HG02852 (cell line): Measurements from ENCODE around the gene PSD2.

ENCODE experiments used
- ATAC-seq: cut with Tn5 transposase; IDR thresholded peaks from one replicate; pipeline ENCODE4 v1.9.1; 2021; ENCODE audit warnings: mild to moderate bottlenecking, moderate library complexity; ENCODE audit not compliant: unreplicated experiment

Gene PSD2

GRCh38 chr5:139872851-139873794 lies 77.5 kb downstream of the PSD2 start:
- no peak for ATAC-seq

DNA sequence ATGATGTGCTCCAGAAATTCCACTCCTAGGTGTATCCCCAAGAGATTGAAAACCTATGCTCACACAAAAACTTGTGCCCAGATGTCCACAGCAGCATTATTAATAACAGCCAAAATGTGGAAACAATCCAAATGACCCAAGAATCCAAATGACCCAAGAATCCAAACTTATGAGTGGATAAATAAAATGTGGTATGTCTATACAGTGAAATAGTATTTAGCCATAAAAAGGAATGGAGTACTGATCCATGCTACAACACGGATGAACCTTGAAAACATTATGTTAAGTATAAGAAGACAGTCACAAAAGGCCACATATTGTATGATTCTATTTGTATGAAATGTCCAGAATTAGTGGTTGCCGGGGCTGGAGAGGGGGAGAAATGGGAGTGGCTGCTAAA lies 80.3 kb downstream of the PSD2 start:
- no peak for ATAC-seq

- ATAC-seq = no peak
Measured at GRCh38 chr5:139877129-139877597, 81.6 kb downstream of the PSD2 start.

DNA sequence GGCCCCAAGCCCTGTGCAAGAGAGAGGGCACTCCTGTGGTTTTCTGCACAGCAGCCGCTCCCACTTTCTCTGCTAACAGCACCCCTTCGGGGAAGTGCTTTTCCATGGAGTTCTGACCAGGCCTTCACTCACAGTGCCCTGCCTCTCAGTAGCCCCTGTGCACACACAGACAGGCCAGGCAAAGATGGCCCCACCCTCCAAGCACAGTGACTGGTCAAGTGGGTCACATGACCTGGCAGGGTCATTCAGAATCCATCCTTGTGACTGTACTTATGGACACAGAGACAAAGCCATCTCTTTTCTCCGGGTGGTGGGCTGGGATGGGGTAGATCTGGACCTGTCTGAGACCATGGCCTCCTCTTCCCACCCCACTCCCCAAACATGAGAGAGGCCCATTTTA lies 82.5 kb downstream of the PSD2 start:
- ATAC-seq = no peak

- ATAC-seq = no peak
Measured at GRCh38 chr5:139880416-139881142, 85.0 kb downstream of the PSD2 start.

- no peak for ATAC-seq
Measured at GRCh38 chr5:139881143-139881733, 85.6 kb downstream of the PSD2 start.

GRCh38 chr5:139882316-139882715 lies 86.7 kb downstream of the PSD2 start:
- ATAC-seq = no peak

GRCh38 chr5:139882961-139883539 lies 87.4 kb downstream of the PSD2 start:
- no peak for ATAC-seq

- ATAC-seq = no peak
Measured at GRCh38 chr5:139884144-139884543, 88.5 kb downstream of the PSD2 start.

GRCh38 chr5:139884734-139885133 lies 89.1 kb downstream of the PSD2 start:
- ATAC-seq = no peak

DNA sequence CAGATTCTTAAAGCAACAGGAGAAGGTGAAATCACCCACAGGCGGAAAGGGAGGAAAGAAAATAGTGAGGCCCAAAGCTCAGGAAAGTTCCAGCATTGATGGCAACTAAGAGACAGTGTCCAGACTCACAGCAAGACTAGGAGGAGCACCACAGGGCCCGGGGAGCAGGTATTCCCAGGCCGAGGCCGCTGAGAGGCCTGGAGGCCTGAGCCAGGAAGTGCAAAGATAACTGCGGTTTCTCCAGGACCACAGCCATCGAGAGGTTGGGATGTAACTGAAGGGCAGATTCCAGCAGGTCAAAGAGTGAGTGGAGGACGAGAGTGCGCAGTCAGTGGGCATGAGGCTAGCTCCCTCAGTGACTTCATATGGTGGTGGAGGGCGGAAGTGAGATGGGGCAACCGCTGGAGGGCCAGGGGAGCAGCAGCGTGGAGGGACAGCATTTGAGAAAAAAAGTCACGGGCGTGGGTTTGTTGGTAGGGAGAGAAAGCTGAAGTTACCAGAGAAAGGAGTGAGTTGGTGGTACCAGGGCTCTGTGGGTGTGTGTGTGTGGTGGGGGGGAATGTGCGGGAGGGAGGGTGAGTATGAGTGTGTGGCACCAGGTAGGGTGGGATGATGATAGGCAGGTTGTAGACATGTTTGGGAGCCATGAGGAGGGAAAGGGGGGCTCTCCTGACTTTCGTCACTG lies 89.7 kb downstream of the PSD2 start:
- ATAC-seq = no peak

DNA sequence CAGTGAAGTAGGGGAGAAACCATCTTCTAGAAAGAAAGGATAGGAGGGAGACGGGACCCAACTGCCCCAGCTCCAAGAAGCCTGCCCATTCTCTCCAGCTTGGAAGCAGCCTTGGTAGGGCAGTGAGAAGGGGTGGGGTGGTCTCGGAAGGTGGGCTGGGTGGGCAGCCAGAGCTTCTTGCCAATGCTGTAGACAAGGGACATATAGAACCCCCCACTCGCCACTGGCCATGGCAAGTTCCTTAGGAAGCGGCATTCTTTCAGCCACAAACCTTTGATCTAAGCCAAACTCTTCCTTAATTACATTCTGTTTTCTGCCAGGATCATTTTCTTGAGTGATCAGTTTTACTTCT lies 90.2 kb downstream of the PSD2 start:
- ATAC-seq = no peak

DNA sequence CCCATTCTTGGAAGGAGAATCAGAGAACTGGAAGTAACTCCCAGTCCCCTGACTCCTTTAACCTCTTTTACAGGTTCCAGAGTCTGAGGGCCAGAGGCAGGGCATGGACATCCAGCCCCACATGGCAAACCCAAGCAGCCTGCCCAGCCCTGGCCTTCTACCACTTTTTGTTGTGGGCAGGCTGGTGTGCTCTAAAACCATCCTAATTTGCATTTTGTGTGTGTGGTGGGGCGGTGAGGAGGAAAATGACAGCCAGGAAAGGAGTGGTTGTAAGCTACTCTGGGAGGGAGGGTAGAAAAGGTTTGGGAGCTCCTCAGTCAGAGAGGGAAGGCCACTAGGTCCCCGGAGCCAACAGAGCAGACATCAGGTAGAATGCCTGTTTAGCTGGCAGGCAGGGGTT lies 90.6 kb downstream of the PSD2 start:
- no peak for ATAC-seq

DNA sequence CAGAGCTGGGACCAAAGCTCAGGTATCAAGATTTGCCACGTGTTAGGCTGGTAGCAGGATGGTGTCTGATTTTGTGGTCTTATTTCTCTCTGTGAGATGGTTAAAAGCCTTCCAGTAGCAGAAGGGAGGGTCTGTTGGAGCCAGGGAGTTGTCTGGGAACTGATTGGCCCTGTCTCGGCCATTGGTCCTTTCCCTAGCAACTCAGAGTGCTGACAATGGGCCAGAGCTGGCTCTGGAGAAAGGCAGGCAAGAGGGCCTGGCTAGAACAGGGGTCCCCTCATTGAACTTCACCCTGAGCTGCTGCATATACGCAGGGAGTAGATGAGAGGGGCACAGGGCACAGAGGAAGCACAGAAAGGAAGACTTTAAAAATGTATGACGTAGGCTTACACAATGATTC lies 92.8 kb downstream of the PSD2 start:
- no peak for ATAC-seq

- no peak for ATAC-seq
Measured at GRCh38 chr5:139889410-139889809, 93.8 kb downstream of the PSD2 start.

GRCh38 chr5:139893873-139894272 lies 98.3 kb downstream of the PSD2 start:
- no peak for ATAC-seq
